ENCODE measurements around the gene P2RY11.

The P2RY11 gene

DNA sequence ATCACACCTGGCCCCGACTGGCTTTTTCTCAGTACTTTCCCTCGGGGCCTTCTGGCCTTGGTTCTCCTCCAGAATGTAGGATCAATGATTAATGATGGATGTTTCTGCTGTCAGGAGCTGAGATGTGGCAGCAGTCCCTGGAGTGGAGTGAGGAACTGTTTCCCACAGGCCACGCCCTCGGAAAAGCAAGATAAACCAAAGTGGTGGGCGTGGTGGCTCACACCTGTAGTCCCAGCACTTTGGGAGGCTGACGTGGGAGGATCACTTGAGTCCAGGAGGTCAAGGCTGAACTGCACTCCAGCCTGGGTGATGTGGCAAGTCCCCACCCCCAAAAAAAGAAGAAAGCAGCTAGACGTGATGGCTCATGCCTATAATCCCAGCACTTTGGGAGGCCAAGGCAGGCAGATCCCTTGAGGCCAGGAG lies 32.5 kb upstream of the P2RY11 start:
- Histone ChIP-seq H2BK120ac (ENCODE audit: low read depth, low read length) (no peak overlapping the region), H2BK15ac (ENCODE audit: low read length) (no peak overlapping the region), H4K8ac (ENCODE audit: low read depth, low read length) (no peak overlapping the region), H3K4me3 (ENCODE audit: low read length in 2 of 2) (no peak overlapping the region), H3K9me3 (replicated peaks in 1 of 2; ENCODE audit: control insufficient read depth in 2 of 2, insufficient read depth in 1 of 2, low read depth in 1 of 2, low read length in 2 of 2) (peaks cover 0 to 2% of the 10 kb centered on the region in 2 donors), H3K27ac (replicated peaks; ENCODE audit: low read length) (no peak overlapping the region), H3K4me2 (ENCODE audit: insufficient read depth, low read length, poor library complexity, severe bottlenecking) (no peak overlapping the region), H3K4me1 (ENCODE audit: control insufficient read depth in 2 of 2, insufficient read depth in 1 of 2, low read depth in 1 of 2, low read length in 2 of 2) (no peaks in the 10 kb centered on the region), H3K23ac (ENCODE audit: low read depth, low read length, poor library complexity) (no peak overlapping the region), H2AK5ac (ENCODE audit: low read depth, low read length) (no peak overlapping the region), H2AFZ (ENCODE audit: low read length) (no peak overlapping the region), H3K18ac (ENCODE audit: low read length) (no peak overlapping the region), H3K4ac (ENCODE audit: low read length) (no peak overlapping the region), H3K27me3 (ENCODE audit: control insufficient read depth in 3 of 3, insufficient read depth in 3 of 3, low read depth in 1 of 3, low read length in 3 of 3) (no peaks in the 10 kb centered on the region), H2BK5ac (ENCODE audit: low read length) (no peak overlapping the region), H3K9ac (ENCODE audit: low read depth, low read length, poor library complexity) (no peak overlapping the region), H4K91ac (ENCODE audit: low read depth, low read length, poor library complexity) (no peak overlapping the region), H3K79me1 (ENCODE audit: low read depth, low read length) (no peaks in the 10 kb centered on the region), H2BK12ac (ENCODE audit: low read length) (no peak overlapping the region), H3K14ac (ENCODE audit: low read length) (no peak overlapping the region), H3K36me3 (replicated peaks in 1 of 2; ENCODE audit: control insufficient read depth in 2 of 2, insufficient read depth in 2 of 2, low read length in 2 of 2) (no peaks in the 10 kb centered on the region)
- no CpG with 5 or more reads among the region's 7 CpGs for WGBS, 2 donors (ENCODE audit: extremely low coverage in 2 of 2, insufficient read length in 2 of 2, insufficient replicate concordance in 1 of 2)
- no peak for DNase-seq (ENCODE audit: low spot score)

DNA sequence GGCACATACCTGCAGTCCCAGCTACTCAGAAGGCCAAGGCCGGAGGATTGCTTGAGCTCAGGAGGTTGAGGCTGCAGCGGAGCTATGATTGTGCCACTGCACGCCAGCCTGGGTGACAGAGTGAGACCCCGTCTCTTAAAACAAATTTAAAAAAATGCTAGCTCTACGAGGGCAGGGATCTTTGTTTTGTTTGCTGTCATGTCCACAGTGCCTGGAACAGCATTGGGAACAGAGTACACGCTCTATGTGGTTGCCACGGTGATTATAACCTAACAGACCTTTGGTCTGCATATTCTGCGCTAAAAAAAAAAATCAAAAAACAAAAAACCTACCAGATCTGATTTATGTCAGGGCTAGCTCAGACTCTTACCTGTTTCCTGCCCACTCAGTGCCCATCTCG lies 27.6 kb upstream of the P2RY11 start:
- H2BK5ac ChIP-seq (ENCODE audit: low read length) = no peak overlapping the region
- no peak for DNase-seq (ENCODE audit: low spot score)
- H3K27me3 ChIP-seq (ENCODE audit: control insufficient read depth in 3 of 3, insufficient read depth in 3 of 3, low read depth in 1 of 3, low read length in 3 of 3) = peaks cover 8 to 28% (median 8%) of the 10 kb centered on the region in 3 experiments
- no peak overlapping the region for H3K9ac ChIP-seq (ENCODE audit: low read depth, low read length, poor library complexity)
- no peak overlapping the region for H2BK12ac ChIP-seq (ENCODE audit: low read length)
- H3K4me3 ChIP-seq (ENCODE audit: low read length in 2 of 2) = no peak overlapping the region
- H3K4me2 ChIP-seq (ENCODE audit: insufficient read depth, low read length, poor library complexity, severe bottlenecking) = no peak overlapping the region
- peaks cover 0 to 2% of the 10 kb centered on the region in 2 donors for H3K4me1 ChIP-seq (ENCODE audit: control insufficient read depth in 2 of 2, insufficient read depth in 1 of 2, low read depth in 1 of 2, low read length in 2 of 2)
- no peaks in the 10 kb centered on the region for H3K36me3 ChIP-seq (replicated peaks in 1 of 2; ENCODE audit: control insufficient read depth in 2 of 2, insufficient read depth in 2 of 2, low read length in 2 of 2)
- H2AK5ac ChIP-seq (ENCODE audit: low read depth, low read length) = no peak overlapping the region
- no peak overlapping the region for H2BK120ac ChIP-seq (ENCODE audit: low read depth, low read length)
- no peak overlapping the region for H3K27ac ChIP-seq (replicated peaks; ENCODE audit: low read length)
- H3K18ac ChIP-seq (ENCODE audit: low read length) = no peak overlapping the region
- H4K8ac ChIP-seq (ENCODE audit: low read depth, low read length) = no peak overlapping the region
- H4K91ac ChIP-seq (ENCODE audit: low read depth, low read length, poor library complexity) = no peak overlapping the region
- peaks cover 0 to 1% of the 10 kb centered on the region in 2 donors for H3K9me3 ChIP-seq (replicated peaks in 1 of 2; ENCODE audit: control insufficient read depth in 2 of 2, insufficient read depth in 1 of 2, low read depth in 1 of 2, low read length in 2 of 2)
- no peak overlapping the region for H3K4ac ChIP-seq (ENCODE audit: low read length)
- no peak overlapping the region for H2BK15ac ChIP-seq (ENCODE audit: low read length)
- no peak overlapping the region for H3K23ac ChIP-seq (ENCODE audit: low read depth, low read length, poor library complexity)
- WGBS, 2 donors (ENCODE audit: extremely low coverage in 2 of 2, insufficient read length in 2 of 2, insufficient replicate concordance in 1 of 2) = no CpG with 5 or more reads among the region's 9 CpGs
- no peaks in the 10 kb centered on the region for H3K79me1 ChIP-seq (ENCODE audit: low read depth, low read length)
- no peak overlapping the region for H2AFZ ChIP-seq (ENCODE audit: low read length)
- H3K14ac ChIP-seq (ENCODE audit: low read length) = no peak overlapping the region

DNA sequence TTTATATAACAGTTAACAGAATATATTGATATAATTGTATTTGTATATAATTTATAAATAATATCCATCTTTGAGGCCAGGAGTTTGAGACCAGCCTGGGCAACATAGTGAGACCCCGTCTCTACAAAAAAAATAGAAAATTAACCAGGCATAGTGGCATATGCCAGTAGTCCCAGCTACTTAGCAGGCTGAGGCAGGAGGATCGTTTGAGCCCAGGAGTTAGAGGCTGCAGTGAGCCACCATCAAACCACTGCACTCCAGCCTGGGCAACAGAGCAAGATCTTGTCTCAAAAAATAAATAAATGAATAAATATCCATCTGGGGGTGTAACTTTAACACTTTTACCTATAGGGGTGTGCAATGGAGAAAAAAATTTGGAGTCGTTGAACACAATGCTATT lies 26.7 kb upstream of the P2RY11 start:
- H3K4ac ChIP-seq (ENCODE audit: low read length) = no peak overlapping the region
- H2AK5ac ChIP-seq (ENCODE audit: low read depth, low read length) = no peak overlapping the region
- no CpG with 5 or more reads among the region's 3 CpGs for WGBS, 2 donors (ENCODE audit: extremely low coverage in 2 of 2, insufficient read length in 2 of 2, insufficient replicate concordance in 1 of 2)

DNA sequence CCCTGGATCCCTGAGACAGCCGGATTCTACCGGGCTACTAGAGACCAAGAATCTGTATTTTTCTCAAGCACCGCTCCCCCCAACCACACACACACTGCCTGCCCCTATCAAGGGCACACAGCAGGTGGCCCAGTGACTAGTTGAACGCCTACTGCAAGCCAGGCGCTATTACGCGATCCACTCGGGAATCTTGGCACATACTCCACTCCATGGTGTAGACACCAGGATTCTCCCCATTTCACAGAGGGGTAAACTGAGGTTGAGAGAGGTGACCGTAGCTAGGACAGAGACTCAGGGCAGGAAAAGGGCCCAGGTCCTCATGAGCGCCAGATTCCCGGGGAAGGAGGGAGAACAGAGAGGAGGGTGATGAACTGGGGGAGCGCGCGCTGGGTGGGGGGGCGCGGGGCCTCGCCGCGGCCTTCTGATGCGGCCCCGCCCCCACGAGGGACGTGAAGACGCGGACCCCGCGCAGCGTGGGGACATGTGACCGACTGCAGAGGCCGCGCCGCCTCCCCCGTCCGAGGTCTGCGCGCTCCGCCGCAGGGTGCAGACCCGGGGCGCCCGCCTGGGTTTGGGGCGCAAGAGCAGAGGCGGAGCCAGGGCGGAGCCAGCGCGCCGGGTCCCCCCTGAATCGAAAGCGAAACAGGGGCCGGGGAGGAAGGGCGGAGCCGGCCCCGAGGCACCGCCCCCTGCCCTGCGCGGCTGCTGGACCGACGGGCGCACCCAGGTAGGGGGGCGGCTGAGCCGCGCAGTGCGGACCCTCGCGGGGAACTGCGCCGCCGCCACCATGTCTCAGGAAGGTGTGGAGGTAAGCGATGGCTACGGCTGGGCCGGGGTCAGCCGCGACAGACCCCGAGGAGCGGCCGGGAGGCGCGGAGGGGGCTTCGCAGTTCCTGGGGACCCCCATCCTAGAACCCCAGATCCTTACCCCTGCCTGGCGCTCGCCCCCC lies 25.6 kb upstream of the P2RY11 start, which contains the start of gene SHFL:
SHFL (plus strand) TSS at position 677 of the 950 bp plus-strand sequence; CDS start at position 788, 111 bp downstream.
- no peak within 1 kb of the TSS for H4K91ac ChIP-seq (ENCODE audit: low read depth, low read length, poor library complexity)
- DNase-seq (ENCODE audit: low spot score) = peak; percentile 39
- H3K4ac ChIP-seq (ENCODE audit: low read length) = no peak within 1 kb of the TSS
- no peak within 1 kb of the TSS for H3K27ac ChIP-seq (replicated peaks; ENCODE audit: low read length)
- no peak within 1 kb of the TSS for H2BK120ac ChIP-seq (ENCODE audit: low read depth, low read length)
- H4K8ac ChIP-seq (ENCODE audit: low read depth, low read length) = no peak within 1 kb of the TSS
- peaks cover 0 to 1% of the 10 kb centered on the region in 2 donors for H3K9me3 ChIP-seq (replicated peaks in 1 of 2; ENCODE audit: control insufficient read depth in 2 of 2, insufficient read depth in 1 of 2, low read depth in 1 of 2, low read length in 2 of 2)
- H2BK5ac ChIP-seq (ENCODE audit: low read length) = no peak within 1 kb of the TSS
- peak within 1 kb of the TSS; percentile 91 for H3K4me2 ChIP-seq (ENCODE audit: insufficient read depth, low read length, poor library complexity, severe bottlenecking)
- no CpG with 5 or more reads among the region's 81 CpGs for WGBS, 2 donors (ENCODE audit: extremely low coverage in 2 of 2, insufficient read length in 2 of 2, insufficient replicate concordance in 1 of 2)
- H3K4me1 ChIP-seq (ENCODE audit: control insufficient read depth in 2 of 2, insufficient read depth in 1 of 2, low read depth in 1 of 2, low read length in 2 of 2) = peaks cover 0 to 2% of the 10 kb centered on the region in 2 donors
- peak within 1 kb of the TSS; percentile 99 for H2AFZ ChIP-seq (ENCODE audit: low read length)
- H3K14ac ChIP-seq (ENCODE audit: low read length) = peak within 1 kb of the TSS; percentile 21
- H3K9ac ChIP-seq (ENCODE audit: low read depth, low read length, poor library complexity) = peak within 1 kb of the TSS; percentile 84
- H2AK5ac ChIP-seq (ENCODE audit: low read depth, low read length) = peak within 1 kb of the TSS; percentile 63
- H3K36me3 ChIP-seq (replicated peaks in 1 of 2; ENCODE audit: control insufficient read depth in 2 of 2, insufficient read depth in 2 of 2, low read length in 2 of 2) = no peaks in the 10 kb centered on the region
- H2BK15ac ChIP-seq (ENCODE audit: low read length) = peak within 1 kb of the TSS; percentile 58
- peak within 1 kb of the TSS; percentile 63 for H2BK12ac ChIP-seq (ENCODE audit: low read length)
- no peak within 1 kb of the TSS for H3K23ac ChIP-seq (ENCODE audit: low read depth, low read length, poor library complexity)
- H3K4me3 ChIP-seq (ENCODE audit: low read length in 2 of 2) = peak within 1 kb of the TSS; percentile 69 to 84
- peak within 1 kb of the TSS; percentile 90 for H3K18ac ChIP-seq (ENCODE audit: low read length)
- peaks cover 8 to 28% (median 8%) of the 10 kb centered on the region in 3 experiments for H3K27me3 ChIP-seq (ENCODE audit: control insufficient read depth in 3 of 3, insufficient read depth in 3 of 3, low read depth in 1 of 3, low read length in 3 of 3)
- H3K79me1 ChIP-seq (ENCODE audit: low read depth, low read length) = no peaks in the 10 kb centered on the region

More for the DNA sequence above, 26.7 kb upstream of the P2RY11 start:
- H3K4me1 ChIP-seq (ENCODE audit: control insufficient read depth in 2 of 2, insufficient read depth in 1 of 2, low read depth in 1 of 2, low read length in 2 of 2) = peaks cover 0 to 2% of the 10 kb centered on the region in 2 donors
- H4K8ac ChIP-seq (ENCODE audit: low read depth, low read length) = no peak overlapping the region
- H3K14ac ChIP-seq (ENCODE audit: low read length) = no peak overlapping the region
- H3K4me2 ChIP-seq (ENCODE audit: insufficient read depth, low read length, poor library complexity, severe bottlenecking) = no peak overlapping the region
- no peak overlapping the region for H3K9ac ChIP-seq (ENCODE audit: low read depth, low read length, poor library complexity)
- no peaks in the 10 kb centered on the region for H3K79me1 ChIP-seq (ENCODE audit: low read depth, low read length)
- peaks cover 0 to 1% of the 10 kb centered on the region in 2 donors for H3K9me3 ChIP-seq (replicated peaks in 1 of 2; ENCODE audit: control insufficient read depth in 2 of 2, insufficient read depth in 1 of 2, low read depth in 1 of 2, low read length in 2 of 2)
- H3K23ac ChIP-seq (ENCODE audit: low read depth, low read length, poor library complexity) = no peak overlapping the region
- no peak overlapping the region for H2AFZ ChIP-seq (ENCODE audit: low read length)
- no peak overlapping the region for H2BK12ac ChIP-seq (ENCODE audit: low read length)
- H2BK15ac ChIP-seq (ENCODE audit: low read length) = no peak overlapping the region
- no peak overlapping the region for H3K27ac ChIP-seq (replicated peaks; ENCODE audit: low read length)
- no peak overlapping the region for H2BK120ac ChIP-seq (ENCODE audit: low read depth, low read length)
- peaks cover 8 to 28% (median 8%) of the 10 kb centered on the region in 3 experiments for H3K27me3 ChIP-seq (ENCODE audit: control insufficient read depth in 3 of 3, insufficient read depth in 3 of 3, low read depth in 1 of 3, low read length in 3 of 3)
- H4K91ac ChIP-seq (ENCODE audit: low read depth, low read length, poor library complexity) = no peak overlapping the region
- H3K18ac ChIP-seq (ENCODE audit: low read length) = no peak overlapping the region
- DNase-seq (ENCODE audit: low spot score) = no peak
- H3K4me3 ChIP-seq (ENCODE audit: low read length in 2 of 2) = no peak overlapping the region
- no peaks in the 10 kb centered on the region for H3K36me3 ChIP-seq (replicated peaks in 1 of 2; ENCODE audit: control insufficient read depth in 2 of 2, insufficient read depth in 2 of 2, low read length in 2 of 2)
- no peak overlapping the region for H2BK5ac ChIP-seq (ENCODE audit: low read length)
